SK-N-SH (cell line): ENCODE results near the gene BNC2. TPM values are rescaled to one million over a fixed set of nuclear protein-coding genes. Genes with fewer than 3 reads are reported as not detected.

Experiments
- CTCF ChIA-PET: fragments of 300-600, 350-600 bp; formaldehyde crosslinking; extraction: SDS; loops from one replicate; lab custom pipeline; 2021; lab: Yijun Ruan, JAX
- POLR2A ChIA-PET: fragments of 350-600 bp; sonication (Branson Sonifier 250); formaldehyde crosslinking; extraction: SDS; loops from one replicate; lab custom pipeline; 2020; ENCODE audit warnings: antibody characterized with exemption, inconsistent platforms; lab: Yijun Ruan, JAX
- DNase-seq: peaks from one replicate; pipeline ENCODE4 v3.0.0; 2012
- H2AFZ ChIP-seq: fragments of 200-600 bp; sonication (generic); 2 replicates; pipeline ENCODE4 v1.8.1; 2016; ENCODE audit warnings: antibody characterized with exemption, mild to moderate bottlenecking, low read depth
- H3F3A ChIP-seq: fragments of 200-600 bp; sonication (generic); replicated peaks from 2 replicates; pipeline ENCODE3; 2016; ENCODE audit warnings: antibody characterized with exemption, mild to moderate bottlenecking; ENCODE audit not compliant: insufficient read depth
- H3K27ac ChIP-seq, 2 experiments: fragments of 200-500 bp in 1 of 2; fragments of 200-600 bp in 1 of 2; sonication (Bioruptor generic) in 1 of 2; sonication (generic), shearing (Covaris generic) in 1 of 2; 2 replicates each; pipeline versions ENCODE4 v1.5.1 to v1.6.1; 2014 to 2016; ENCODE audit warnings: low read depth in 2 of 2, inconsistent platforms in 1 of 2, low read length in 1 of 2, mild to moderate bottlenecking in 1 of 2, mixed read lengths in 1 of 2
- H3K27me3 ChIP-seq: fragments of 200-600 bp; sonication (generic), shearing (Covaris generic); 2 replicates; pipeline ENCODE4 v1.6.1; 2016; ENCODE audit warnings: mixed run types; ENCODE audit not compliant: insufficient read depth
- H3K36me3 ChIP-seq, 2 experiments: fragments of 200-500 bp in 1 of 2; fragments of 200-600 bp in 1 of 2; sonication (Bioruptor generic) in 1 of 2; sonication (generic) in 1 of 2; replicated peaks in 1 of 2; 2 replicates each; pipeline versions ENCODE3 to v1.5.1; 2014 to 2016; ENCODE audit warnings: low read length in 1 of 2, mild to moderate bottlenecking in 1 of 2; ENCODE audit not compliant: insufficient read depth in 2 of 2, control insufficient read depth in 1 of 2
- H3K4me1 ChIP-seq, 2 experiments: fragments of 200-500 bp in 1 of 2; fragments of 200-600 bp in 1 of 2; sonication (Bioruptor generic) in 1 of 2; sonication (generic), shearing (Covaris generic) in 1 of 2; 2 replicates each; pipeline versions ENCODE4 v1.5.1 to v1.6.1; 2014 to 2016; ENCODE audit warnings: low read depth in 1 of 2, low read length in 1 of 2, mixed run types in 1 of 2; ENCODE audit not compliant: insufficient read depth in 2 of 2, control insufficient read depth in 1 of 2
- H3K4me2 ChIP-seq: fragments of 200-600 bp; sonication (generic), shearing (Covaris generic); 2 replicates; pipeline ENCODE4 v1.6.1; 2017; ENCODE audit warnings: mixed run types
- H3K4me3 ChIP-seq, 2 experiments: fragments of 200-500 bp in 1 of 2; fragments of 200-600 bp in 1 of 2; sonication (Bioruptor generic) in 1 of 2; sonication (generic), shearing (Covaris generic) in 1 of 2; 2 replicates each; pipeline versions ENCODE4 v1.5.1 to v1.8.1; 2014 to 2016; ENCODE audit warnings: low read depth in 2 of 2, inconsistent platforms in 1 of 2, low read length in 1 of 2, mild to moderate bottlenecking in 1 of 2, mixed read lengths in 1 of 2, moderate library complexity in 1 of 2
- H3K79me2 ChIP-seq: fragments of 200-600 bp; sonication (generic); 2 replicates; pipeline ENCODE4 v1.8.1; 2017; ENCODE audit warnings: mild to moderate bottlenecking; ENCODE audit not compliant: insufficient read depth
- H3K9ac ChIP-seq: fragments of 200-600 bp; sonication (generic); 2 replicates; pipeline ENCODE4 v1.6.1; 2017; ENCODE audit warnings: mixed run types
- H3K9me2 ChIP-seq: fragments of 200-600 bp; sonication (generic); 2 replicates; pipeline ENCODE4 v1.6.1; 2017; ENCODE audit warnings: mixed run types
- H3K9me3 ChIP-seq: fragments of 200-600 bp; sonication (generic); 2 replicates; pipeline ENCODE4 v1.6.1; 2017; ENCODE audit warnings: mixed run types, mild to moderate bottlenecking, moderate library complexity
- H4K20me1 ChIP-seq: fragments of 200-600 bp; sonication (generic); 2 replicates; pipeline ENCODE4 v1.6.1; 2017; ENCODE audit warnings: mild to moderate bottlenecking, mixed run types; ENCODE audit not compliant: insufficient read depth
- EP300 ChIP-seq, 2 experiments: IDR thresholded peaks; 2 replicates each; pipeline versions ENCODE4 v1.4.0 to v1.6.1; 2012; ENCODE audit warnings: borderline replicate concordance in 1 of 2, low read depth in 1 of 2, low read length in 1 of 2
- EZH2phosphoT487 ChIP-seq: fragments of 200-600 bp; sonication (generic); IDR thresholded peaks from 2 replicates; pipeline ENCODE4 v1.6.1; 2017; ENCODE audit warnings: low read depth, mixed run types, mild to moderate bottlenecking, antibody characterized with exemption, moderate library complexity, borderline replicate concordance
- FOSL2 ChIP-seq: IDR thresholded peaks from 2 replicates; pipeline ENCODE4 v1.4.0; 2012; ENCODE audit warnings: low read depth, mild to moderate bottlenecking, moderate library complexity, borderline replicate concordance
- NFIC ChIP-seq: IDR thresholded peaks from 2 replicates; pipeline ENCODE4 v1.4.0; 2012; ENCODE audit warnings: borderline replicate concordance
- NRF1 ChIP-seq: IDR thresholded peaks from 2 replicates; pipeline ENCODE4 v1.6.1; 2012; ENCODE audit warnings: low read depth, mild to moderate bottlenecking, low read length
- PBX3 ChIP-seq: IDR thresholded peaks from 2 replicates; pipeline ENCODE4; 2012
- POLR2AphosphoS5 ChIP-seq: IDR thresholded peaks from 2 replicates; pipeline ENCODE4 v1.6.1; 2012; ENCODE audit warnings: low read depth, low read length
- SIN3A ChIP-seq: IDR thresholded peaks from 2 replicates; pipeline ENCODE4 v1.6.1; 2012; ENCODE audit warnings: low read depth, mild to moderate bottlenecking, low read length, moderate library complexity, borderline replicate concordance
- WGBS: methylation state at CpG from one replicate; pipeline ENCODE4 v1.1.6; 2017; ENCODE audit warnings: low lambda C conversion rate; 5-methylcytosine and 5-hydroxymethylcytosine counted together
- polyA plus RNA-seq, 3 experiments: library from polyadenylated mRNA; depleted of rRNA; stranded (reverse); fragments of >200 nt; gene quantifications; 2 replicates each; pipeline ENCODE4 v1.2.3, GENCODE V29; 2012
- TF ChIP-seq, protein P1 (sequence below): fragments of 150-350 bp; IDR thresholded peaks from 2 replicates; pipeline ENCODE4 v1.6.1; 2016; ENCODE audit warnings: mild to moderate bottlenecking, low read depth, low read length
- TF ChIP-seq, protein P2 (sequence below): fragments of 150-350 bp; IDR thresholded peaks from 2 replicates; pipeline ENCODE4 v1.6.1; 2017; ENCODE audit warnings: antibody characterized with exemption, low read length, low read depth, borderline replicate concordance

The BNC2 gene
- polyA plus RNA-seq, 1 of the 3 experiments (the other 2 are of a cell fraction): 8.8 TPM

DNA sequence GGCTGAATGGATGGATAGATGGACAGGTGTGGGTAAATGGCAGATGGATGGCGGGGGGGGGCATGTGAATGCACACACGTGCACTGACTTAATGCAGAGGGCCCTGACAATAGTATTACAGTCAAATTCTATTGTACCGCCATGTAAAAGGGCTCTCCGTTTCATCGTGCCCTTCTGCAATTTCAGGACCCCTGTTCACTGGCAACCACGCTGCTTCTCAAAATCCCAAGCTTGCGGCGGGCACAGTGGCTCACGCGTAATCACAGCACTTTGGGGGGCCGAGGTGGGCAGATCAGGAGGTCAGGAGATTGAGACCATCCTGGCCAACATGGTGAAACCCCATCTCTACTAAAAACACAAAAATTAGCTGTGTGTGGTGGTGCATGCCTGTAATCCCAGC lies 211.4 kb downstream of the BNC2 start (continued):
- TF ChIP-seq, protein P1, sequence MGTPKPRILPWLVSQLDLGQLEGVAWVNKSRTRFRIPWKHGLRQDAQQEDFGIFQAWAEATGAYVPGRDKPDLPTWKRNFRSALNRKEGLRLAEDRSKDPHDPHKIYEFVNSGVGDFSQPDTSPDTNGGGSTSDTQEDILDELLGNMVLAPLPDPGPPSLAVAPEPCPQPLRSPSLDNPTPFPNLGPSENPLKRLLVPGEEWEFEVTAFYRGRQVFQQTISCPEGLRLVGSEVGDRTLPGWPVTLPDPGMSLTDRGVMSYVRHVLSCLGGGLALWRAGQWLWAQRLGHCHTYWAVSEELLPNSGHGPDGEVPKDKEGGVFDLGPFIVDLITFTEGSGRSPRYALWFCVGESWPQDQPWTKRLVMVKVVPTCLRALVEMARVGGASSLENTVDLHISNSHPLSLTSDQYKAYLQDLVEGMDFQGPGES: no peak
- TF ChIP-seq FOSL2 (no peak), NFIC (no peak), POLR2AphosphoS5 (no peak)
- TF ChIP-seq, protein P2, sequence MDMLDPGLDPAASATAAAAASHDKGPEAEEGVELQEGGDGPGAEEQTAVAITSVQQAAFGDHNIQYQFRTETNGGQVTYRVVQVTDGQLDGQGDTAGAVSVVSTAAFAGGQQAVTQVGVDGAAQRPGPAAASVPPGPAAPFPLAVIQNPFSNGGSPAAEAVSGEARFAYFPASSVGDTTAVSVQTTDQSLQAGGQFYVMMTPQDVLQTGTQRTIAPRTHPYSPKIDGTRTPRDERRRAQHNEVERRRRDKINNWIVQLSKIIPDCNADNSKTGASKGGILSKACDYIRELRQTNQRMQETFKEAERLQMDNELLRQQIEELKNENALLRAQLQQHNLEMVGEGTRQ: no peak

GRCh38 chr9:16656432-16657169 lies 213.9 kb downstream of the BNC2 start:
- POLR2A ChIA-PET: no interaction called here
- Histone ChIP-seq H3K9me3 (no peaks in the 10 kb centered on the region), H3K79me2 (peaks cover 32% of the 10 kb centered on the region), H4K20me1 (no peaks in the 10 kb centered on the region), H3K9me2 (no peaks in the 10 kb centered on the region), H3K4me2 (no peak overlapping the region), H3K36me3 (no peaks in the 10 kb centered on the region), H3K27me3 (no peaks in the 10 kb centered on the region), H3K4me1 (peaks cover 0 to 18% of the 10 kb centered on the region in 2 experiments; a peak in 3 of 4 replicates), H3K9ac (no peak overlapping the region), H3F3A (no peaks in the 10 kb centered on the region), H2AFZ (no peak overlapping the region), H3K4me3 (no peak overlapping the region), H3K27ac (no peak overlapping the region)
- CTCF ChIA-PET: no interaction called here
- no peak for TF ChIP-seq NRF1
- TF ChIP-seq EP300 (IDR thresholded peaks at IDR 0.05; ENCODE audit: borderline replicate concordance in 1 of 2, low read depth in 1 of 2, low read length in 1 of 2): no peak
- TF ChIP-seq EZH2phosphoT487: no peak
- TF ChIP-seq SIN3A: no peak
- TF ChIP-seq PBX3: no peak
- 93% methylated on average over 2 of the region's 2 CpGs for WGBS
- no peak for DNase-seq
